Measurements from ENCODE around the gene CAPRIN1. TPM values are rescaled to one million over a fixed set of nuclear protein-coding genes. Genes with fewer than 3 reads are reported as not detected.
A peak's percentile ranks its signal among the peaks of the same experiment; 100 is the strongest.

Gene CAPRIN1
- total RNA-seq, 2 experiments from 2014 or later, result 219 to 235 TPM

GRCh38 chr11:34104680-34105078, 53.1 kb downstream of the CAPRIN1 start:
- Mint-ChIP-seq H3K27me3 (ENCODE audit: low read depth) (no peaks in the 10 kb centered on the region), H3K36me3 (ENCODE audit: low read depth) (peaks cover 46% of the 10 kb centered on the region), H3K27ac (peak overlapping the region; percentile 92), H3K9me3 (ENCODE audit: insufficient read depth) (no peaks in the 10 kb centered on the region), H3K4me1 (ENCODE audit: low read depth) (peaks cover 47% of the 10 kb centered on the region), H3K4me3 (peak overlapping the region; percentile 90)
- CTCF ChIA-PET, result interaction anchor here (1.7 kb wide), 1 partner anchor 27 kb away, joined by 5 read pairs; no protein-coding TSS in a partner anchor
- POLR2A ChIA-PET, result interaction anchor here (0.5 to 1.9 kb wide), 14 partner anchors 9 to 254 kb away, joined by 3 to 9 read pairs (median 4); partner anchors contain the start of genes ABTB2 and CAPRIN1
- DNase-seq (no peak), ATAC-seq (no peak)

- Mint-ChIP-seq H3K36me3 (ENCODE audit: low read depth) (peaks cover 44% of the 10 kb centered on the region), H3K9me3 (ENCODE audit: insufficient read depth) (no peaks in the 10 kb centered on the region), H3K4me1 (ENCODE audit: low read depth) (peaks cover 47% of the 10 kb centered on the region), H3K27ac (peak within 1 kb of the TSS; percentile 92), H3K4me3 (peak within 1 kb of the TSS; percentile 90), H3K27me3 (ENCODE audit: low read depth) (no peaks in the 10 kb centered on the region)
- ChIA-PET CTCF (interaction anchor here (1.4 to 1.7 kb wide), 2 partner anchors 28 to 45 kb away, joined by 3 to 5 read pairs; no protein-coding TSS in a partner anchor), POLR2A (interaction anchor here (0.6 to 1.9 kb wide), 16 partner anchors 8 to 253 kb away, joined by 3 to 9 read pairs (median 4); partner anchors contain the start of genes ABTB2 and CAPRIN1)
- ATAC-seq (peak; percentile 97), DNase-seq (peak; percentile 98)
Measured at GRCh38 chr11:34105079-34105956, 53.8 kb downstream of the CAPRIN1 start, which contains the start of gene NAT10. TSS of gene NAT10 (plus strand) at chr11:34105629. CDS start at chr11:34108226, 2,597 bp downstream.

DNA sequence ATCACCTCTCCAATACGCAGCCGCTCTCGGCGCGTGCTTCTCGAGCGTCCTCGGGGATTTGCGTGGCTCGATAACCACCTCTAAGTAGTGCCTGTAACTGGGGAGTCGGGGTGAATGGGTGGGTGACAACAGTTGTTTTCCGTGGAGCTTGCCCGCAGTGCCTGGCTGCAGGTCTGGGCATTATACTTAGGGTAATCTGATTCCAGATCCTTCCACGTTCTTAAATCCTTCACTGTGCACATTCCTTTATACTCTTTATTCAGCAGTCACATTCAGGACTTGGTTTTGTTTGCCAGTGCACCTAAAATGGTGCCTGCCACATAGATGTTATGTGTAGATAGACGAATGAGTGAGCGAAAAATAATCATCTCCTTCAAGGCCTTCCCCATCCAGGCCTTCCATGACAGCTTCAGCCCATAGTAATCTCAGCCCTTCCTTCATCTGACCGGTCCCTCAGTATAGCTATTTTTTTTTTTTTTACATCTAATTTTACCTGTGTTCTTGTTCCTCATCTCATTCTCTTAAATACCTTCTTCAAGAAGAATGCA, 54.5 kb downstream of the CAPRIN1 start:
- peaks cover 47% of the 10 kb centered on the region for H3K4me1 Mint-ChIP-seq (ENCODE audit: low read depth)
- CTCF ChIA-PET, result interaction anchor here (1.0 to 1.5 kb wide), 6 partner anchors 17 to 255 kb away, joined by 3 to 8 read pairs (median 4); partner anchors contain the start of gene ABTB2

DNA sequence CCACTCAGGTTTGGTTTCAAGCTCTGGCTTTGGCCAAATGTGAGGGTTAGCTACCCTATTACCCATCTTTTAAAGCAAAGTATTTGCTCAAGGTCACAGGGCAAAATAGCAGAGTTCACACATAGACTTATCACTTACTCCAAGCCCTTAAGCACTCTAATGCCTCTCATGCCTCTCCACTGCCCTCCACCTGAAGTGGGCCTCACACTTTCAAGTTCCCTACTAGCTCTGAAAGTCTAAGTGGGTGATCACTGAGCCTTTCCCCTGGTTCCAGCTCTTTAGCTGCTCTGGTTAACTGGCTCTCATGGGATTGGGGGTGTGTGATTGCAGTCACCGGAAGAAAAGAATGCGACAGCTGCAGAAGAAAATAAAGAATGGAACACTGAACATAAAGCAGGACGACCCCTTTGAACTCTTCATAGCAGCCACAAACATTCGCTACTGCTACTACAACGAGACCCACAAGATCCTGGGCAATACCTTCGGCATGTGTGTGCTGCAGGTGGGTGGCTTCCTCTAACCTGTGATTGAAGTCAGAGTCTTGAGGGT, 60.3 kb downstream of the CAPRIN1 start:
- ChIA-PET CTCF (interaction anchor here (1.3 kb wide), 1 partner anchor 63 kb away, joined by 3 read pairs; no protein-coding TSS in a partner anchor), POLR2A (no interaction called here)

More for the DNA sequence above, 54.5 kb downstream of the CAPRIN1 start:
- H3K27ac Mint-ChIP-seq, result peak overlapping the region; percentile 92
- no peaks in the 10 kb centered on the region for H3K9me3 Mint-ChIP-seq (ENCODE audit: insufficient read depth)
- H3K4me3 Mint-ChIP-seq, result peak overlapping the region; percentile 90
- no peak for DNase-seq
- POLR2A ChIA-PET, result interaction anchor here (0.7 to 1.9 kb wide), 10 partner anchors 11 to 109 kb away, joined by 3 to 9 read pairs (median 4); partner anchors contain the start of gene CAPRIN1
- H3K36me3 Mint-ChIP-seq (ENCODE audit: low read depth), result peaks cover 41% of the 10 kb centered on the region
- no peaks in the 10 kb centered on the region for H3K27me3 Mint-ChIP-seq (ENCODE audit: low read depth)
- no peak for ATAC-seq

GRCh38 chr11:34114014-34114413, 62.5 kb downstream of the CAPRIN1 start:
- H3K9me3 Mint-ChIP-seq (ENCODE audit: insufficient read depth), result no peaks in the 10 kb centered on the region
- ChIA-PET CTCF (no interaction called here), POLR2A (interaction anchor here (1.0 kb wide), 1 partner anchor 9 kb away, joined by 3 read pairs; the partner anchor contains the start of gene NAT10)
- ATAC-seq, result no peak
- no peak overlapping the region for H3K27ac Mint-ChIP-seq
- H3K4me3 Mint-ChIP-seq, result no peak overlapping the region
- DNase-seq, result no peak
- H3K4me1 Mint-ChIP-seq (ENCODE audit: low read depth), result peaks cover 3% of the 10 kb centered on the region
- H3K27me3 Mint-ChIP-seq (ENCODE audit: low read depth), result no peaks in the 10 kb centered on the region
- H3K36me3 Mint-ChIP-seq (ENCODE audit: low read depth), result peaks cover 67% of the 10 kb centered on the region

More for the DNA sequence above, 60.3 kb downstream of the CAPRIN1 start:
- no peak for ATAC-seq
- DNase-seq, result no peak
- Mint-ChIP-seq H3K4me3 (no peak overlapping the region), H3K27me3 (ENCODE audit: low read depth) (no peaks in the 10 kb centered on the region), H3K27ac (no peak overlapping the region), H3K4me1 (ENCODE audit: low read depth) (peaks cover 22% of the 10 kb centered on the region), H3K36me3 (ENCODE audit: low read depth) (peaks cover 58% of the 10 kb centered on the region), H3K9me3 (ENCODE audit: insufficient read depth) (no peaks in the 10 kb centered on the region)

GRCh38 chr11:34114471-34114870, 62.9 kb downstream of the CAPRIN1 start:
- Mint-ChIP-seq H3K4me1 (ENCODE audit: low read depth) (no peaks in the 10 kb centered on the region), H3K27me3 (ENCODE audit: low read depth) (no peaks in the 10 kb centered on the region), H3K4me3 (no peak overlapping the region), H3K36me3 (ENCODE audit: low read depth) (peaks cover 65% of the 10 kb centered on the region), H3K9me3 (ENCODE audit: insufficient read depth) (no peaks in the 10 kb centered on the region), H3K27ac (no peak overlapping the region)
- ChIA-PET POLR2A (no interaction called here), CTCF (interaction anchor here (1.6 kb wide), 1 partner anchor 12 kb away, joined by 4 read pairs; no protein-coding TSS in a partner anchor)
- no peak for DNase-seq
- no peak for ATAC-seq

- POLR2A ChIA-PET, result no interaction called here
Measured at GRCh38 chr11:34120651-34121050, 69.1 kb downstream of the CAPRIN1 start.

DNA sequence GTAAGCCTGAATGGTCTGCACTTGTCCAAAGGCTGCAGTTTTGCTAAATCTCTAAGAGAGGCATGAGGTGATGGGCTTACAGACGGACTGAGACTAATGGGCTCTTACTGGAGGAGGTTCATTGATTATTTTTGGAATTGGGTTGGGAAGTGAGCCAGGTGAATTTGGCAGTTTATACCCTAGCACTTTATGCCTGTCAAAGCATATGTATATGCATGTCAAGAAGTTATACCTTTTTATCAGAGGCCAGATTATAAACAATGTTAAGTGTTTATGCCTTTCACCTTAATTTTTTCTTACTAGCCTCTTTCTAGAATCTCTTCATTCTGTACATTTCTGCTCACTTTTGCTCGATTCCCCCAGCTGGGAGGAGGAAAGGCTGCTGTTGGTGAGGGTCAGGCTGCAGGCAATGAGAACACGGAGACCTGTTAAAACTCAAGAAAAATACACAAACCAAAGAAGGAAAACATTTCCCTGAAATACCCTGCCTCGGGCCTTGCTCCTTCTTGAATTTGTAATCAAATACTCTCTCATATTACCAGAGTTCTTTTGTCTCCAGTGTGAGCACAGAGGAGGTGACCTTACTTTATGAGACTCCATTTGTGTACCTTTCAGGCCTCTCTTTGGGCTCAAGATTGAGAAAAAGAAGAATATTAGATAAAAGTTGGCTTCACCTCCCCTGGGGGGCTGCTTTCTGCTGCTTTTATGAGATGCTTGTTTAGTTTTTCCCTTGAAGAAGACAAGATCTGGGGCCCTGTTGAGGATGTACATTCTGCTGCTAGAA, 73.5 kb downstream of the CAPRIN1 start:
- no peak for DNase-seq
- CTCF ChIA-PET, result no interaction called here
- Mint-ChIP-seq H3K4me1 (ENCODE audit: low read depth) (no peaks in the 10 kb centered on the region), H3K27ac (peak overlapping the region; percentile 47), H3K9me3 (ENCODE audit: insufficient read depth) (no peaks in the 10 kb centered on the region), H3K4me3 (no peak overlapping the region), H3K27me3 (ENCODE audit: low read depth) (no peaks in the 10 kb centered on the region), H3K36me3 (ENCODE audit: low read depth) (peaks cover 66% of the 10 kb centered on the region)
- POLR2A ChIA-PET, result no interaction called here
- no peak for ATAC-seq

More at GRCh38 chr11:34120651-34121050, 69.1 kb downstream of the CAPRIN1 start:
- DNase-seq, result no peak
- Mint-ChIP-seq H3K27ac (no peak overlapping the region), H3K27me3 (ENCODE audit: low read depth) (no peaks in the 10 kb centered on the region), H3K4me1 (ENCODE audit: low read depth) (no peaks in the 10 kb centered on the region), H3K36me3 (ENCODE audit: low read depth) (peaks cover 65% of the 10 kb centered on the region), H3K9me3 (ENCODE audit: insufficient read depth) (no peaks in the 10 kb centered on the region), H3K4me3 (no peak overlapping the region)
- CTCF ChIA-PET, result no interaction called here
- ATAC-seq, result no peak

GRCh38 chr11:34126959-34127848, 75.7 kb downstream of the CAPRIN1 start:
- DNase-seq (no peak), ATAC-seq (no peak)
- Mint-ChIP-seq H3K4me3 (no peak overlapping the region), H3K27me3 (ENCODE audit: low read depth) (no peaks in the 10 kb centered on the region), H3K36me3 (ENCODE audit: low read depth) (peaks cover 69% of the 10 kb centered on the region), H3K9me3 (ENCODE audit: insufficient read depth) (no peaks in the 10 kb centered on the region), H3K27ac (no peak overlapping the region), H3K4me1 (ENCODE audit: low read depth) (no peaks in the 10 kb centered on the region)
- ChIA-PET CTCF (interaction anchor here (0.6 to 1.4 kb wide), 2 partner anchors 12 to 31 kb away, joined by 3 to 4 read pairs; no protein-coding TSS in a partner anchor), POLR2A (no interaction called here)

DNA sequence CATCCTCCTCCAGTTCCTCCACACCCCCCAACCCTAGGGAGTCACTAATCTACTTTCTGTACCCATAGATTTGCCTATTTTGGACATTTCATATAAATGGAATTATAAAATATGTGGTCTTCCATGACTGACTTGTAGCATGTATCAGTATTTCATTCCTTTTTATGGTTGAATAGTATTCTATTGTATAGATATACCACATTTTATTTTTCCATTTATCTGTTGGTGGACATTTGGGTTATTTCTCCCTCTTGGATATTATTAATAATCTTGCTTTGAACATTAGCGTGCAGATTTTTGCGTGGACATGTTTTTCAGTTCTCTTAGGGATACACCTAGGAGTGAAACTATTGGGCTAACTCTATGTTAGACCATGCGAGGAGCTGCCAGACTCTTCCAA, 77.3 kb downstream of the CAPRIN1 start:
- peaks cover 66% of the 10 kb centered on the region for H3K36me3 Mint-ChIP-seq (ENCODE audit: low read depth)
- H3K9me3 Mint-ChIP-seq (ENCODE audit: insufficient read depth), result no peaks in the 10 kb centered on the region
- H3K27ac Mint-ChIP-seq, result no peak overlapping the region
- ChIA-PET CTCF (no interaction called here), POLR2A (no interaction called here)
- no peaks in the 10 kb centered on the region for H3K4me1 Mint-ChIP-seq (ENCODE audit: low read depth)
- no peak overlapping the region for H3K4me3 Mint-ChIP-seq
- DNase-seq, result no peak
- ATAC-seq, result no peak
- H3K27me3 Mint-ChIP-seq (ENCODE audit: low read depth), result no peaks in the 10 kb centered on the region
